Measurements from ENCODE around the gene ZNF275.
"Not testable (repeated sequence)": the region's sequence is repeated elsewhere in the genome, so short reads cannot be mapped to it uniquely, and the experiment has no call there.

The ZNF275 gene, protein sequence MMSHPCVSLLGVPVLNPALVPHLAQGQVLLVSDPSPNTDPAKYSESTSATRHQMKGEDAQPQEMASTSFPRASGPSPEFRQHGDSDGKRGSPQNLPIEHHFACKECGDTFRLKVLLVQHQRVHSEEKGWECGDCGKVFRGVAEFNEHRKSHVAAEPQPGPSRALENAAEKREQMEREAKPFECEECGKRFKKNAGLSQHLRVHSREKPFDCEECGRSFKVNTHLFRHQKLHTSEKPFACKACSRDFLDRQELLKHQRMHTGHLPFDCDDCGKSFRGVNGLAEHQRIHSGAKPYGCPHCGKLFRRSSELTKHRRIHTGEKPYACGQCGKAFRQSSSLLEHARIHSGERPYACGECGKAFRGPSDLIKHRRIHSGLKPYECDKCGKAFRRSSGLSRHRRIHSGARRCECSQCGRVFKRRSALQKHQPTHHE

DNA sequence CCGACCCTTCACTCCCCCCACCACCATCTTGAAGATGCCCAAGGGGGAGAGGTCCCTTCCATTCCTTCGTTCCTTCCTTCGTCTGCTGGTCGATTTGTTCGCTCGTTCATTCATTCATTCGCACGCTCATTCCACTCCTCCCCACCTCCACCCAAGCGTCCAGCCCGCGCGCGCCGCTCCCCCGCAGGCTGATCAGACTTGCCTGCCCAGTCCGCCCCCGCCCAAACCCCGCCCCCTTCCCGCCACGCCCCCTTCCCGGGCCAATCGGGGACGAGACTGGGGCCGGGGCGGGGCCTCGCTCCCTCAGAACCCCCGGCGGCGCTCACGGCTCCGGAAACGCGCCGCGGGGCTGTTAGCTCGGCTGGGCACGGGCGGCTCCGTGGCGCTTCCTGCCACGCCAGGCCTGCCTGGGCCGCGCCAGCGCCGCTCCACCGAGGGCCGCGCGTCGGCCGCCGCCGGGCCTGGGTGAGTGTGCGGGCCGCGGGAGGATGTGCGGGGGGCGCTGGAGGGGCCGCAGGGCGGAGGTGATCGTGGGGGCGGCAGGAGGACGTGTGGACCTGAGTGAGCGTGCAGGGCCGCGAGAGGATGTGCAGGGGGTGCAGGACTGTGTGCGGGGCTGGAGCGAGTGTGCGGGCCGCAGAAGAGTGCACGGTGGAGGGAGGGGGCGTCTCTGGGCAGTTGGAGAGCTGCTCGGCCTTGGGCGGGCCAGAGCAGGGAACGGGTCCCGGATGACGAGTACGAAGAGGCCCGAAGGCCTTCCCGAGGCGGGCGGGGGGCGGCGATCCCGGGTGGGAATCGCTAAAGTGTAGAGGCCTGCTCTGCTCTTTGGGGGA, at the start of gene ZNF275:
ZNF275 (plus strand) TSS at position 333 of the 833 bp plus-strand sequence. CDS start 2,527 bp downstream, outside the sequence.
- peak; percentile 83 for DNase-seq
- Mint-ChIP-seq H3K4me3 (peak within 1 kb of the TSS; percentile 85), H3K9me3 (peaks cover 60% of the 10 kb centered on the region), H3K4me1 (peaks cover 22% of the 10 kb centered on the region), H3K27ac (no peak within 1 kb of the TSS), H3K27me3 (ENCODE audit: low read depth, poor library complexity) (peaks cover 17% of the 10 kb centered on the region), H3K36me3 (ENCODE audit: low read depth) (peaks cover 15% of the 10 kb centered on the region)
- TF ChIP-seq, protein P1, sequence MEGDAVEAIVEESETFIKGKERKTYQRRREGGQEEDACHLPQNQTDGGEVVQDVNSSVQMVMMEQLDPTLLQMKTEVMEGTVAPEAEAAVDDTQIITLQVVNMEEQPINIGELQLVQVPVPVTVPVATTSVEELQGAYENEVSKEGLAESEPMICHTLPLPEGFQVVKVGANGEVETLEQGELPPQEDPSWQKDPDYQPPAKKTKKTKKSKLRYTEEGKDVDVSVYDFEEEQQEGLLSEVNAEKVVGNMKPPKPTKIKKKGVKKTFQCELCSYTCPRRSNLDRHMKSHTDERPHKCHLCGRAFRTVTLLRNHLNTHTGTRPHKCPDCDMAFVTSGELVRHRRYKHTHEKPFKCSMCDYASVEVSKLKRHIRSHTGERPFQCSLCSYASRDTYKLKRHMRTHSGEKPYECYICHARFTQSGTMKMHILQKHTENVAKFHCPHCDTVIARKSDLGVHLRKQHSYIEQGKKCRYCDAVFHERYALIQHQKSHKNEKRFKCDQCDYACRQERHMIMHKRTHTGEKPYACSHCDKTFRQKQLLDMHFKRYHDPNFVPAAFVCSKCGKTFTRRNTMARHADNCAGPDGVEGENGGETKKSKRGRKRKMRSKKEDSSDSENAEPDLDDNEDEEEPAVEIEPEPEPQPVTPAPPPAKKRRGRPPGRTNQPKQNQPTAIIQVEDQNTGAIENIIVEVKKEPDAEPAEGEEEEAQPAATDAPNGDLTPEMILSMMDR (IDR thresholded peaks at IDR 0.05), result no peak

DNA sequence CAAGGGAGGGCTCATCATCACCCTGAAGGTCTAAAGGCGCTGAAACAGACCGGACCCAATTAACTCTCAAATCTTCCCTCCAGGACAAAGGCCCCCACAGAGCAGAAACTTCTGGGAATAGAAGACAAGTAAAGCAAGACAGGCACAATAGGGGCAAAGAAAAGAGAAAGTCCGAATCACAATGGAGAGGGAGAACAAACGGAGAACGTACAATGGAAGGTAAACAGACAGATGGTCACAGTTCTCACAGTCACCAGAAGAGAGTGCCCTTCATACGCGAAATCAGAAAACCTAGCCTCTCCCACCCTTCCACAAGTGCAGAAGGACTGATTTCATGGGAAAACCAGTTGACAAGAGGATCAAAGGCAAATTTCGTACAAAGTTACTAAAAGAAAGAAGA, 48.3 kb upstream of the ZNF275 start:
- not testable (repeated sequence) for DNase-seq; H3K36me3 Mint-ChIP-seq (ENCODE audit: low read depth); H3K27me3 Mint-ChIP-seq (ENCODE audit: low read depth, poor library complexity); H3K9me3 Mint-ChIP-seq; H3K4me1 Mint-ChIP-seq; H3K27ac Mint-ChIP-seq; H3K4me3 Mint-ChIP-seq

DNA sequence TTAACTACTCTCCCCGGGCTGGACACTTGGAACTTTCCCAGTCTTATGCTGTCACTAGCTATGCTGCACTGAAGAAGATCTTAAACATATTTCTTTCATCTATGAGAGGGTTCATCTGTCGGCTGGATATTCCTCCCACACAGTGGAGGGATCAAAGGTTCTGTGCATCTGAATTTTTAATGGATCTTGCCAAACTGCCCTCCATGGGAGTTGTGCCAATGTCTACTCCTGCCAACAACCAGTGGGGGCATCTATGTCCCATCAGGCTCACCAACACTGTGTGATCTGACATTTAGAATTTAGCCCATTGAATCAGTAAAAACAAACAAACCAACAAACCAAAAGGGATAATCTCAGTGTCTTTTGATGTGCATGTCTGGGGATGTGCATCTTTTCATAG, 45.1 kb upstream of the ZNF275 start:
- H3K4me3 Mint-ChIP-seq; H3K27me3 Mint-ChIP-seq (ENCODE audit: low read depth, poor library complexity); H3K9me3 Mint-ChIP-seq; H3K36me3 Mint-ChIP-seq (ENCODE audit: low read depth); H3K4me1 Mint-ChIP-seq; DNase-seq; H3K27ac Mint-ChIP-seq: not testable (repeated sequence)

DNA sequence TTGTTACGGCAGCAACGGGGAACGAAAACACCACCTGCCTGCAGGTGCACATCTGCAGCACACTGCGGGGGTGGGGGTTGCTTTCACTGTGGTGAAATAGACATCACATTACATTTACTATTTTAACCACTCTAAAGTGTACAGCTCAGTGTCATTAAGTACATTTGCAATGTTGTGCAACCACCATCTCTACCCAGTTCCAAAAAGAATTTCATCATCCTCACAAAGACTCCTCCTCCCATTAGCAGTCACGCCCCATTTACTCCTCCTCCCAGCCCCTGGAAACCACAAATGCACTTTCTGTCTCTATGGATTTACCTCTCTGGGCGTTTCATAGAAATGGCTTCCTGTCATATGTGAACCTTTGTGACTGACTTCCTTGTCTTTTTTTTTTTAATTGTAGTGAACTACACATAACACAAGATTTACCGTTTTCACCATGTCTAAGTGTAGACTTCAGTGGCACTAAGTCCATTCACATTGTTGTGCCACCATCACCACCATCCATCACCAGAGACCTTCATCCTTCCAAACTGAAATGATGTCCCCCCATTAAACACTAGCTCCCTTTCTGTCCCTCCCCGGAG, 40.4 kb upstream of the ZNF275 start:
- H3K36me3 Mint-ChIP-seq (ENCODE audit: low read depth); H3K4me1 Mint-ChIP-seq; DNase-seq; H3K27ac Mint-ChIP-seq; H3K4me3 Mint-ChIP-seq; H3K27me3 Mint-ChIP-seq (ENCODE audit: low read depth, poor library complexity): not testable (repeated sequence)
- peaks cover 34% of the 10 kb centered on the region for H3K9me3 Mint-ChIP-seq

DNA sequence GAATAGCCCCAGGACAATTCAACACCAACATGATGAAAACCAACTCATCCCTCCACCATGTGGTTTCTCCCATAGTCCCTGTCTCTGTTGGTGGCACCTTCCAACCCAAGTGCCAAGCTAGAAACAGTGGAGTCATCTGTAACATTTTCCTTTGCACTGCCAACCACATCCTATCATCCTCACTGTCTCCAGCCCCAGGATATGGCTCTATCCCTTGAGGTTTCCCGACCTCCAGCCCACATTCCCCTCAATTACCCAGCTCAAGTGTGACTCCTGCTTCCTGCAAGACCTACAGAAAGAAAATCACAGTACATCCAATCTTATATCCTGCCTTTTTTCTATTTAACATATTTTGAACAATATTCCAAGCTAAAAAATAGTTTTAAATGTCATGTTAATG, 36.6 kb upstream of the ZNF275 start:
- Mint-ChIP-seq H3K4me1 (no peaks in the 10 kb centered on the region), H3K9me3 (peaks cover 55% of the 10 kb centered on the region), H3K27me3 (ENCODE audit: low read depth, poor library complexity) (peaks cover 22% of the 10 kb centered on the region), H3K27ac (no peak overlapping the region), H3K4me3 (no peak overlapping the region), H3K36me3 (ENCODE audit: low read depth) (no peaks in the 10 kb centered on the region)
- TF ChIP-seq, protein P1 (IDR thresholded peaks at IDR 0.05), result no peak
- DNase-seq, result no peak

DNA sequence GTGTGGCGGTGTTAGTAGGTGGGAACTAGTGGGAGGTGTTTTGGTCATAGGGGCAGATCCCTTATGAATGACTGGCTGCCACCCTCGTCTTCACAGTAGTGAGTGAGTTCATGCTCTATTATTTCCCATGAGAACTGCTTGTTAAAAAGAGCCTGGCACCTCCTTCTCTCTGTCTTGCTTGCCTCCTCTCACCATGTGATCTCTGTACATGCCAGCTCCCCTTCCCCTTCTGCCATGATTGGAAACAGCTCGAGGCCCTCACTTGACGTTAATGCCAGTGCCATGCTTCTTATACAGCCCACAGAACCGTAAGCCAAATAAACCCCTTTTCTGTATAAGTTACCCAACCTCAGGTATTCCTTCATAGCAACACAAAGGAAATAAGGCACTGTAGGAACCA, 34.1 kb upstream of the ZNF275 start:
- H3K4me3 Mint-ChIP-seq, result no peak overlapping the region
- TF ChIP-seq, protein P1 (IDR thresholded peaks at IDR 0.05), result no peak
- H3K36me3 Mint-ChIP-seq (ENCODE audit: low read depth), result no peaks in the 10 kb centered on the region
- no peak for DNase-seq
- H3K27ac Mint-ChIP-seq, result no peak overlapping the region
- H3K27me3 Mint-ChIP-seq (ENCODE audit: low read depth, poor library complexity), result peaks cover 24% of the 10 kb centered on the region
- H3K4me1 Mint-ChIP-seq, result no peaks in the 10 kb centered on the region
- peaks cover 67% of the 10 kb centered on the region for H3K9me3 Mint-ChIP-seq

DNA sequence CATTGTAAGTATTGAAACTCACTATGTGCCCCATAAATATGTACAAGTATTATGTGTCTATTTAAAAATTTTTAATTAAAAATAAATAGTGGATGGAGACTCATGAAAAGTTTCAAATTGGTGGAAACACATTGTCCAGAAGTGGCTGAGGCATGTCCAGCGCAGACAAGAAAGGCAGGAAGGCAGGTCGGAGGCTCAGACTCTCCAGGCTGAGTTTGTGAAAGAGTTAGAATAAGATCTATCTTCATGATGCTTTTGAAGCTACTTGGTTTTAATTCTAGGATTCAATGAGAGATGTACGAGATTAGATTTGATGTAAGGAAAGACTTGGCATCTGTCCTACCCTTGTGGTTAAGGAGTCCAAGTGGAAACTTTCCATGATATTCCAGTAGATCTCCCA, 32.2 kb upstream of the ZNF275 start:
- H3K27ac Mint-ChIP-seq, result no peak overlapping the region
- H3K36me3 Mint-ChIP-seq (ENCODE audit: low read depth), result no peaks in the 10 kb centered on the region
- no peak overlapping the region for H3K4me3 Mint-ChIP-seq
- peaks cover 32% of the 10 kb centered on the region for H3K27me3 Mint-ChIP-seq (ENCODE audit: low read depth, poor library complexity)
- H3K9me3 Mint-ChIP-seq, result peaks cover 73% of the 10 kb centered on the region
- H3K4me1 Mint-ChIP-seq, result no peaks in the 10 kb centered on the region
- TF ChIP-seq, protein P1 (IDR thresholded peaks at IDR 0.05), result no peak
- no peak for DNase-seq

All from nephron progenitor cell (in vitro differentiated cells).